RKO (cell line): ENCODE results near the gene TADA3.
"Not testable (repeated sequence)": the region's sequence is repeated elsewhere in the genome, so short reads cannot be mapped to it uniquely, and the experiment has no call there.

Source experiments
- DNase-seq: peaks from one replicate; pipeline ENCODE4 v3.0.0-alpha.2; 2016; ENCODE audit warnings: low spot score

TADA3 gene

DNA sequence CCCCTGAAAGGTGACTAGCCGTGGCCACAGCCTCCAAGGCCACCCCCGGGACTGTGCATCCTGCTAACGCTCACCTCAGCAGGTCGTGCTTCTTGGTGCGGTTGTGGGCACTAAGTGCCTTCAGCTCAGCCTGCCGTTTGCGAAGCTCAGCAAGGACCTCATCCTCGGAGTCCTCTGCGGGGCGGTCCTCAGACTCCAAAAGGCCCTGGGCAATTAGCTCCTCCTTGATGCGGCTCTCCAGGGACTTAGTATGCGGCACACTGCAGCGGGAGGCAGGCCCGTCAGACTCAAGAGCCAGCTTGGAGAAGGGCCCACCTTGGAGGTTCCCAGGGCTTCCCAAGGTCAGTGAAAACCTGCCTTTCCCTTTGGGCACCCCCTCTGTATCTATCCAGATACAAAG, 8.3 kb downstream of the TADA3 start:
- DNase-seq: no peak

- DNase-seq: no peak
Measured at GRCh38 chr3:9782770-9783169, 9.5 kb downstream of the TADA3 start.

DNA sequence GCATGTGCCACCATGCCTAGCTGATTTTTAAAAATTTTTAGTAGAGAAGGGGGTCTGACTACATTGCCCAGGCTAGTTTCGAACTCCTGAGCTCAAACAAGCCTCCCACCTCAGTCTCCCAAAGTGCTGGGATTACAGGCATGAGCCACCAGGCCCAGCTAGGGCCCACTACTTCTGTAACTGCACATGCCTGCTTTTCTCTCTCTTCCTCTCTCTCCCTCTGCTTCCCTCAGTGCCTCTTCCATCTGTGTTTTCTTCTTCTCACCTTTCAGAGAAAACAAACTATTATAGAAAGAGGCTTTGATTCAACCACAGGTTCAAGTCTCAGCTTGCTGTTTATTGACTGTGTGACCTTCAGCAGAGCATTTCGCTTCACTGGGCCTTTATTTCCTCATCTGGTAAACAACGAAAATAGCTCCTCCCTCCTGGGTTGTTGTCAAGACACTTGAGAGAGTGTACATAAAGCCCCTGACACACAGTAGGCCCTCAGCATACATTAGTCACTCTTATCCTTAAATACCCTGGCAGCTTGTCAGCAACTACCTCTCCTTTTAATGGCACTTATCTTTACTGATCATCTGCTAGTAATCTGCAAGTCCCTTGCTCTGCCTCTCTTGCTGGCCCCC, 10.2 kb downstream of the TADA3 start:
- no peak for DNase-seq

DNA sequence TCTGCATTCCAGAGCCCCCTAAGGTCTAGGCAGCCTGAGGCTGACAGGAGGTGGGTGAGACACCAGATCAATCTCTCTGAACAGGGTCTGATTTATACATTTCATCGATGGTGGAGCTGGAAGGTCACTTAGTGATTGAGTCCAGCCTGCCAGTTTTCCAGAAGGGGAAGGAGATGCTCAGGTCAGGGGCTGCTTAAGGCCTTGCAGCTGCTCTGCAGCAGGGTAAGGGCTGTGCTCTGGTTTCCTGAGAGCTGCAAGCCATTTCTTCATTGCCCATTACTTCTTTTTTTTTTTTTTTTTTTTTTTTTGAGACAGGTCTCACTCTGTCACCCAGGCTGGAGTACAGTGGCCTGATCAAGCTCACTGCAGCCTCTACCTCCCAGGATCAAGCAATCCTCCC, 10.7 kb downstream of the TADA3 start:
- DNase-seq: no peak

GRCh38 chr3:9780910-9781309, 11.4 kb downstream of the TADA3 start:
- no peak for DNase-seq

DNA sequence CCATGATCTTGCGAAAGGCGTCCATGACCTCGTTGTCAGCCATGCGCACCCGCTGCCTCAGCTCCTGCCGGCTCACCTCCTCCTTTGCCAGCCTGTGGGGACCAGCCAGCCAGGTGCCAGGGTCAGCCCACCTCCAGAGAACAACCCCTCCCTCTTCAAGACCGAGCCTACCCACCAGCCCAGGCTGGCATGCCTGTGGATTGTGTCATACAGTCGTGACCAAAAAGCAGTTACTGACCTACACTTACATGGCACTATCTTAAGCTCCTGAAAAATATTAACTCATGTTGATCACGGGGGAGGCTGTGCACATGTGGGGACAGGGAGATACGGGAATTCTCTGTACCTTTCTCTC, 11.8 kb downstream of the TADA3 start:
- DNase-seq: no peak

GRCh38 chr3:9779721-9780457, 12.4 kb downstream of the TADA3 start:
- no peak for DNase-seq

DNA sequence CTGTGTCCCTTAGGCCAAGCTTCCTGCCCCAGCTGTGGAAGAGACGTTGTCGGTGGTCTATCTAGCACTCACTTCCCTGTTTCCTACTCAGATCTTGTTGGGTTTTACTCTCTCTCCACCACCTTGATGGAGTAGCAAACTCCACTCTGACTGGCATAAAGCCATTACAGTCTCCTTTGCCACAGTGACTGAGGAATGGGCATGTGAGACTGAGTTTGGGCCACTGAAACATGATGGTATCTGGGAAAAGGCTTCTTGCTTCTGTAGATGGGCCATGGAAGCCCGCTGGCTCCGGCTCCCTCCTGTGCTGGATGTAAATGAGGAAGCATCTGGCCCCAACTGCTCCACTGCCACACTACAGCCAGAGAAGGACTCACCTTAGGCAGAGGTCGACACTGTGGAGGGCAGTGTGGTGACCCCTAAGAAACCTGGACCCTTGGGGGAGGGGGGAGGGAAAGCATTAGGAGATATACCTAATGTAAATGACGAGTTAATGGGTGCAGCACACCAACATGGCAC, 13.1 kb downstream of the TADA3 start:
- no peak for DNase-seq

DNA sequence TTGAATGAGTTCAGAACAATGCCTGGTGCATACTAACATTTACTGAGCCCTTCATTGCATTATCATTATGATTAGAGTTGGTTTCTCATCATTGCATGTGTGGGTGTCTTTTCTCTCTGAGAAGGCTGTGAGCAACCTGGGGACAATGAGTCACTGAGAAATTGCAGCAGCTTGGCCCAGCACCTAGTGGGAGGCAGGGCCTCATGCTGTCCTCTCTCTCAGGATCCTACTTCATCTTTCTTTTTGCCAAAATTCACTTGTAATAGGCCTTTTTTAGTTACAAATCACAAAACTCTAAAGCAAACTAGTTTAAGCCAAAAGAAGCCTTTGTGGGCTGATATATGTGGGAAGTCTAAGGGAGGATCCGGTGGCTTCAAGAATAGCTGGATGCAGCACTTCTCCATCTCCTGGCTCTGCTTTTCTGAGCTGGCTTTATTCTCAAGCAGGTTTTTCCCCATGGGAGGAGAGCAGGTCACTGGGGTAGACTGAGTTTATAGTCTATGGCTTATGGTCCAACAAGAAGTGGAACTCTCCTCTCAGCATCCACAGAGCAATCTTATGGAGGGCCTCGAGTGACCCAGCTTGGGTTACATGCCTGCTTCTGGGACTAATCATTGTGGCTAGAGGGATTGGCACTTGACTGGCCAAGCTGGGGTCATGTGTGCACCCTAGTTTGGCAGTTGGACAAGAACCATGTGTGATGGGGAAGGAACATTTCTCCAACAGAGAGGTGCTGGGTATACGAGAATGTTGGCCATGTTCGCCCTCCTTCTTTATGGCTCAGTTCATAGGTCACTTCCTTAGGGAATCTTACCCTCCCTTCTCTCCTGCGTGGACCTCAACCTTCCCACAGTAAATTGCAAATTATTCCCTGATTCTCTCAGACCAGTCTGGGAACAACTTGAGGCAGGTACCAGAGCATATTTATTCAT, 13.9 kb downstream of the TADA3 start:
- peak; percentile 63 for DNase-seq

GRCh38 chr3:9777694-9778021, 14.6 kb downstream of the TADA3 start:
- no peak for DNase-seq

DNA sequence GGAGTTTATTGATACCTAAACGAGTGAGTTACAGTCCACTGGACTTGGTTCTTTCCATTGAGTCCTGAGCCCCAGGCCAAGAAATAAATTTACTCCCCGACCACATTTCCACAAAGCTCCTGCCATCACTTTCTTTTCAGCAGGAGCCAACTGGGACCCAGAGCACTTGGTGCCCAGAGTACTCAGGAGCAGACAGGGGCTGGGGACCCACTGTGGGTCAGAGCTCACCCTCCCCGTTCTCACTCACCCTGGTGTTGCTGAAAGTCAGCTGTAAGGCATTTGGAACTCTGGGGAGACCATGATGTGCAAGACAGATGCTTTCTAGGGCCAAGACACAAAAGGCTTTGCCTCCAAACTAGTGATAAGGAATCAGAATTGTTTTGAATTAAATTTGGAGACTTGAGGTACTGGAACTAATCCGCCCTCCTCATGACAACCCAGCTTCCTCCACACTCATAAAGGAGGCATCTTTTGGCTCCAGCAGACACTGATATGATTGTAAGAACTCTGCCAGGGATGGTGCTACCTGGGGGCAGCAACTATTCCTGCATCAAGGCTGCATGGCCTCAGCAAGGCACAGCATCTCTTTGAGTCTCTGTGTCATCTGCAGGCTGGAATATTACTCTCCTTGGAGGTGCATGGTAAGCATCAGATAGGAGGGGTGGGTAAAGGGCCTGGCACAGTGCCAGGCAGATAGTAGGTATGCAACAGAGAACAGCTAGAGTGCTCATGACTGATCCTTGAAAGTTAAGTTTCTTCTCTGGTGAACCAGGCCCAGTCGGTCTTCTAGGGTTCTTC, 15.2 kb downstream of the TADA3 start:
- no peak for DNase-seq

GRCh38 chr3:9771007-9771406, 21.3 kb downstream of the TADA3 start:
- DNase-seq: not testable (repeated sequence)

- no peak for DNase-seq
Measured at GRCh38 chr3:9770276-9770812, 21.9 kb downstream of the TADA3 start.

GRCh38 chr3:9769426-9770275, 22.6 kb downstream of the TADA3 start, which contains the start of gene CAMK1:
CAMK1 (minus strand) TSS chr3:9769947; CDS start chr3:9767749, 2,198 bp downstream.
- DNase-seq: peak; percentile 74

DNA sequence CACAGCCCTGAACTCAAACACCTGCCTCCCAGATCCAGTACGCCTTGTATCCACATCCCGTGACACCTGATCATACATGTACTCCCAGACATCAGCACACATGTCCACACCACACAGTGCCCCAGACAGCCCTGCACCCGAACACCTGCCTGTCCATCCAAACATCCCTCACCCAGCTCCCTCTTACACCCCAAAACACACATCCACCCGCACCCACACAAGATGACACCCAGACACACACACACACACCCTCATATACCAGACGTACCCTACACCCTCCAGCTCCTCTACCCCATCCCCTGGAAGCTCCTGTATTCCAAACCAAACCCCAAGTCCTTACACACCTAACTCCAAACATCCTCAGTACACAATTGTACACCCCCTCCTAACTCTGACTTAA, 23.3 kb downstream of the TADA3 start:
- no peak for DNase-seq

DNA sequence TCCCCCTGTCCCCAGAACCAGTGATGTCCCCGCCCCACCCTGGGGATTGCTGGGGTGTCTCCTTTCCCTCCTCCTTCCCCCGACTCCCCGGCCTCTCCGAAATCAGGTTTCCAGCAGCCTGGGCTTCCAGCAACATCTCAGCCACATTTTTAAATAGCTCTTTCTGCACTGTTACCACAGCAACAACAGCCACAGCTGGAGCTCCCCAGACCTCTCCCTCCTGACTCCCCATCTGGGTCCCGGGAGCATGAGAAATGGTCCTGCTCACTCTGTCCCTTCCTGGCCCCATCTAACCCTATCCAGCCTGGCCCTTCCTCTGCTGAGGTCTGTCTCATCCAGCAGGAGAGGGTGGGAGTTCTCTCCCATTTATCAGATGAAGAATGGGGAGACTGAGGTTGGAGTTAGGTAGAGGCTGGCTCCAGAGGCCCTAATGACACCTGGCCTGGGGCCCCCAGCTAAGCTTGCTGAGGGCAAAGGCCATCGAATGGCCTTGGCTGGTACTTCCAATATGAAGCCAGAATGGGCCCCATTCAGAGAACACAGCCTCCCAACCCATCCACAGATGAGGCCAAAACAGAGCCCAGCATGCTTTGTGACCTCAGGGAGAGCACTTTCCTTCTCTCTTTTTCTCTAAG, 24.0 kb downstream of the TADA3 start:
- no peak for DNase-seq

DNA sequence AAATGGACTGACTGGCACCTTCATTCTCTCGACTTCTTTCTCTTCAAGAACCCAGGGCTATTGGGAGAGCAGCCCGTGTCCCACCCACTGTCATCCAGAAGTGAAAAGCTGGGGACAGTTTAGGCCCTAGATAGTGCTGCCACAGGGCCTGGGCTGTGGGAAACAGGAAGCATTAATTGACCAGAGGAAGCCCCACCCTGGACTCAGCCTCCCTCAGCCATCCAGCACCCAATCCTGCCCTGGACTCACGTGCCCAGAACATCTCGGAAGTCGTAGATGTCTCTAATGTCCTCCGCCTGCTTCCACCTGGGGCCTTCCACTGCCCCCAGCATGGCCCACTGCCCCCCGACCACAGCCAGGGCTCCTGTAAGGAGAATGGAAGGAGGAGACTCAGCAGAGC, 24.9 kb downstream of the TADA3 start:
- no peak for DNase-seq

DNA sequence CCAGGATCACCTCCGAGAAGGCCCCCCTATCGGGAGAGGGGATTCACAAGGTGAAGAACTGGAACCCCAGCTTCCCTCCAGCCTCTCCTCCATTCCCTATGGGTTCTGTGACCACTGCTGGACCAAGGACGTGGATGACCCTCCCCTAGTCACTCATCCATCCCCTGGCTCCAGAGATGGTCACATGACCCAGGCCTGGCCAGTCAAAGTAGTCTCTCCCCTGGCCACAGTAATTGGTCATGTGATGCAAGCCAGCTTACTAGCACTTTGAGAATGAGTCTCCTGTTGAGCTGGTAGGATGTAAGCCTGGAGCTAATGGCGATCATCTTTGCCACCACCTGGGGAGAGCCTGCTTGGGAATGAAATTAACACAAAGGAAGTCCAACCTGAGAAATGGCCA, 26.4 kb downstream of the TADA3 start:
- no peak for DNase-seq

DNA sequence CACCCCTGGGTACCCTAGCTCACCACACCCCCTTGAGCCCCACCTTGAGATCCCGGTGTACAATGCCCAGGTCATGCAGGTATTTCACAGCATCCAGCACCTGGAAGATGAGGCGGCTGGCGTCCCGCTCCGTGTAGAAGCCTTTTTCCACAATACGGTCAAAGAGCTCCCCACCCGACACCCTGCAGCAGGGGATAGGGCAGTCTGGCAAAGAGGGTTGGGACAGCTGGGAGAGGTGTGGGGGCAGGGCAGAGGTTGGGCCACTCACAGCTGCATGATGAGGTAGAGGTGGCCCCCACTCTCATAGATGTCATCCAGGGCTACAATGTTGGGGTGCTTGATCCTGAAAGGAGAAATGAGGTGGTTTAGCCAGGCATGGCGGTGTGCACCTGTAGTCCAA, 29.4 kb downstream of the TADA3 start:
- no peak for DNase-seq

- DNase-seq: no peak
Measured at GRCh38 chr3:9761919-9762318, 30.4 kb downstream of the TADA3 start.
